Neural progenitor cell (in vitro differentiated cells): ENCODE data around the gene ZNF37A.

Experiments used
- EZH2 ChIP-seq: fragments of 200-600 bp; sonication (generic); IDR thresholded peaks from 2 replicates; pipeline ENCODE4 v1.6.1; 2017; ENCODE audit warnings: antibody characterized with exemption, mild to moderate bottlenecking, moderate library complexity
- TF ChIP-seq, protein P1 (sequence below): fragments of 200-600 bp; sonication (generic); IDR thresholded peaks from 2 replicates; pipeline ENCODE4 v1.5.1; 2017; ENCODE audit warnings: antibody characterized with exemption, mild to moderate bottlenecking

DNA sequence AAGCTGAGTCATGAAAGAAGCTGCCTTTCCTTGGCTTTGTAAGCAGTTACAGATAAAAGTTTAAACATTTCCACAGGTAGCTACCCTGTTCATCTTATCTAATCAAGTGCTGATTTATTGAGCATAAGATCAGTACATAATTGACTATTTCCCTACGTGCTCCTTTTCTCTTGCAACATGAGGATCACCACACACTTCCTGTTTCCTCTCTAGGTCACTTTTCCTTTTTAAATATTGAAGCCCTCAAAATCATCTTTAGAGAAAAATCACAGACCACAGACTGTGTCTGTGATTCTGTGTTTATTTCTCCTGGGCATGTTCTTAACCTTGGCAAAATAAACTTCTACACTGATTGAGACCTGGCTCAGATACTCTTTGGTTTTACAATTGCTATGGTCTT lies 69.5 kb downstream of the ZNF37A start:
- TF ChIP-seq EZH2 = no peak
- TF ChIP-seq, protein P1, sequence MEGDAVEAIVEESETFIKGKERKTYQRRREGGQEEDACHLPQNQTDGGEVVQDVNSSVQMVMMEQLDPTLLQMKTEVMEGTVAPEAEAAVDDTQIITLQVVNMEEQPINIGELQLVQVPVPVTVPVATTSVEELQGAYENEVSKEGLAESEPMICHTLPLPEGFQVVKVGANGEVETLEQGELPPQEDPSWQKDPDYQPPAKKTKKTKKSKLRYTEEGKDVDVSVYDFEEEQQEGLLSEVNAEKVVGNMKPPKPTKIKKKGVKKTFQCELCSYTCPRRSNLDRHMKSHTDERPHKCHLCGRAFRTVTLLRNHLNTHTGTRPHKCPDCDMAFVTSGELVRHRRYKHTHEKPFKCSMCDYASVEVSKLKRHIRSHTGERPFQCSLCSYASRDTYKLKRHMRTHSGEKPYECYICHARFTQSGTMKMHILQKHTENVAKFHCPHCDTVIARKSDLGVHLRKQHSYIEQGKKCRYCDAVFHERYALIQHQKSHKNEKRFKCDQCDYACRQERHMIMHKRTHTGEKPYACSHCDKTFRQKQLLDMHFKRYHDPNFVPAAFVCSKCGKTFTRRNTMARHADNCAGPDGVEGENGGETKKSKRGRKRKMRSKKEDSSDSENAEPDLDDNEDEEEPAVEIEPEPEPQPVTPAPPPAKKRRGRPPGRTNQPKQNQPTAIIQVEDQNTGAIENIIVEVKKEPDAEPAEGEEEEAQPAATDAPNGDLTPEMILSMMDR = no peak
